ENCODE data around the gene WDR1. TPM values are rescaled to one million over a fixed set of nuclear protein-coding genes. Genes with fewer than 3 reads are reported as not detected.

Gene WDR1
- total RNA-seq, 1 donor from 2014 or later, result 370 TPM

- H3K27me3 ChIP-seq (ENCODE audit: control insufficient read depth, insufficient read depth, low read length), result no peaks in the 10 kb centered on the region
- H3K4me3 ChIP-seq (ENCODE audit: low read depth, low read length), result no peak overlapping the region
- no peak for DNase-seq (ENCODE audit: low read depth)
- TF ChIP-seq CTCF (IDR thresholded peaks at IDR 0.05; ENCODE audit: insufficient read depth, low read length, poor library complexity, severe bottlenecking), result no peak
- no peaks in the 10 kb centered on the region for H3K36me3 ChIP-seq (ENCODE audit: control insufficient read depth, insufficient read depth, low read length)
Measured at GRCh38 chr4:10033191-10033881, 83.3 kb downstream of the WDR1 start.

DNA sequence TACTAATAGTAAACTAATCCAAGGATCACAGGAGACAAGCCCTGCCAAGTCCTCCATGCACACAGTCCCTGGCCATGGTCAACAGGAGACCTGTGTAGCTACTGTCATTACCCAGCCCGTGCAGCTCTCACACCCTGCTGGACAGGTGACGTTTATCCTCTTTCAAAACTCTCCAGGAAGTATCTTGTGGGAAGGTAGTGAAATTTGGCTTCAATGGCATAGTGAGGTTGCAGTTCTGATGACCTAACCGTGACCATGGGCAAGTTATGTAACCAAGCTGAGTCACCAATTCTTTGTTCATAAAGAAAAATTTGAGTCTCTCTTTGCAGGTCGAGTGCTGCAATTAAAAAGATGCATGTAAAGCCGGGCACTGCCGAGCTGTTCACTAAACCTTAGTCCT lies 84.0 kb downstream of the WDR1 start:
- Histone ChIP-seq H3K4me3 (ENCODE audit: low read depth, low read length) (no peak overlapping the region), H3K27me3 (ENCODE audit: control insufficient read depth, insufficient read depth, low read length) (no peaks in the 10 kb centered on the region), H3K36me3 (ENCODE audit: control insufficient read depth, insufficient read depth, low read length) (no peaks in the 10 kb centered on the region)
- no peak for DNase-seq (ENCODE audit: low read depth)
- TF ChIP-seq CTCF (IDR thresholded peaks at IDR 0.05; ENCODE audit: insufficient read depth, low read length, poor library complexity, severe bottlenecking), result no peak

DNA sequence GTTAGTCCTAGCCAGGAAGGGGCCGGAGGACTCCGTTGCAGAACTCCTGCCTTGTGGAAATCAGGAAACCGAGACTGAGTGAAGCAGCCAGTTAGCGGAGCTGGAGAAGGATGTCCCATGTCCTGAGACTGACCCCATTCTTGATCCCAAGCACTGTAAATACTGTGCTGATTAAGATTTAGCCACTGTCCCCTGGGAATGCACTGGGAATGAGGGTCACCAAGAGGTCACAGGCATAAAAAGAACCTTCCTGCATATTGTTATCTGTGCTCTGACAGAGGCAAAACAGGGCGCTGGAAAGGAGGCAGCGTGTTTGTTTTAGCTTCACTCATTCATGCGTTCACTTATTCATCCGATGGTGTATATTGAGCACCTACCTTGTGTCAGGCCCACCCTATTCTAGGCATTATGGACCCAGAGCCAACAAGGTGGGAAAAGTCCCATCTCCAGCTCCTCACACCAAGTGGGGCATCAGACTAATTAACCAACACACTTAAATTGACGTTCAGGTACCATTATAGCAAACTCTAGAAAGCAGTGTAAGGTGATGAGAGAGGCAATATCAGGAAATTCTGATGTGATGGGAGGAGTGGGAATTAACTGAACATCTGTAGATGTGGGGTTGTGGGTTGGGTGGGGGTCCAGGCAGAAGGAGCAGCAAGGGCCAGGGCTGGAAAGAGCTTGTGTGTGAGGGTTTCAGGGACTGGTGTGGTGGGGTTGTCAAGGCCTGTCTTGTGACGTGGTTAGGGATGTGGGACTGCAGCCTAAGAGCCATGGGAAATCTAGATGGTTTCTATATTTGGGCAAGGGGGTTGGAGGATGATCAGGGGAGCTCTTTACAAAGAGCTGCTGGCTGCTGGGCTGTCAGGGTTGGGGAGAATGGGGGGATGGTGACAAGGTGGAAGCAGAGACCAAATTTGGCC lies 84.7 kb downstream of the WDR1 start:
- Histone ChIP-seq H3K36me3 (ENCODE audit: control insufficient read depth, insufficient read depth, low read length) (no peaks in the 10 kb centered on the region), H3K27me3 (ENCODE audit: control insufficient read depth, insufficient read depth, low read length) (no peaks in the 10 kb centered on the region), H3K4me3 (ENCODE audit: low read depth, low read length) (no peak overlapping the region)
- TF ChIP-seq CTCF (IDR thresholded peaks at IDR 0.05; ENCODE audit: insufficient read depth, low read length, poor library complexity, severe bottlenecking), result no peak
- no peak for DNase-seq (ENCODE audit: low read depth)

DNA sequence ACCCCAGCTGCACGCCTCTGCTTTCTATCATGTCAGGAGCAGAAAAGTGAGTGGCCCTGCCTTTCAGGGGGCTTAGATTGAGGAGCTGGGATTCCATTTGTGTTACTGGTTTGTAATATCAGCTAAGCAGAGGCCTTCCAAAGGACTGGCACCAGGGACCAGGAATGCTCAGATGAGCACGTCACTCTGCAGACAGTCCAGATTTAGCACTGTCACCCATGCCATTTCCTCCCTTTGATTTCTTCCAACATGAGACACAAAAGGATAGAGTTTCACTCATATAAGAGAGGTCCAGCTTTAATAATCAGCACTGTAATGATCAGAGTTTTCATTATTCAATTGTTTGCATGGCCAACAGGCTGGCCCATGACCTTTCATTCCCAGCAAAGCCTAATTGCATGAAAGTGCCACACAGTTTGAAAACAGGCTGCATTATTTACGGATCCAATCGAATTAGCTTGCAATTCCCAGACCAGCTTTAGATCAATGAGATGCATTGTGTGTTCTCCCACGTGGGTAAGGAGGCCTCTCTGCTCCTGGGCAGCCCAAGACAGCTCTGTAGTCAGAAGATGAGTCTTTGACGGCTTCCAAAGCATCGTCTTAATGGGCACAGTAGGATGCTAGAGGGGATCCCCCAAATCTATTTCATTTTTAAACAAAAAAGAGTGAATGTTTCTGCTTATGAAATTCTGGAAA lies 85.5 kb downstream of the WDR1 start:
- DNase-seq (ENCODE audit: low read depth), result no peak
- Histone ChIP-seq H3K4me3 (ENCODE audit: low read depth, low read length) (no peak overlapping the region), H3K36me3 (ENCODE audit: control insufficient read depth, insufficient read depth, low read length) (no peaks in the 10 kb centered on the region), H3K27me3 (ENCODE audit: control insufficient read depth, insufficient read depth, low read length) (no peaks in the 10 kb centered on the region)
- TF ChIP-seq CTCF (IDR thresholded peaks at IDR 0.05; ENCODE audit: insufficient read depth, low read length, poor library complexity, severe bottlenecking), result no peak

GRCh38 chr4:10029403-10029802 lies 87.2 kb downstream of the WDR1 start:
- no peaks in the 10 kb centered on the region for H3K27me3 ChIP-seq (ENCODE audit: control insufficient read depth, insufficient read depth, low read length)
- H3K36me3 ChIP-seq (ENCODE audit: control insufficient read depth, insufficient read depth, low read length), result no peaks in the 10 kb centered on the region
- H3K4me3 ChIP-seq (ENCODE audit: low read depth, low read length), result no peak overlapping the region
- TF ChIP-seq CTCF (IDR thresholded peaks at IDR 0.05; ENCODE audit: insufficient read depth, low read length, poor library complexity, severe bottlenecking), result no peak
- no peak for DNase-seq (ENCODE audit: low read depth)

Measured in kidney epithelial cell (primary cell).